ENCODE measurements around the gene FAM222A. TPM values are rescaled to one million over a fixed set of nuclear protein-coding genes. Genes with fewer than 3 reads are reported as not detected.

The FAM222A gene
- total RNA-seq, 2 experiments from 2014 or later = 0.20 to 0.38 TPM

- no peak overlapping the region for H3K4me3 Mint-ChIP-seq
- CTCF ChIA-PET = no interaction called here
- intact Hi-C loops (cut with micrococcal nuclease) = no loop called here
These were observed 4.7 kb upstream of the FAM222A start for GRCh38 chr12:109708939-109709338.

GRCh38 chr12:109709401-109709991, 4.1 kb upstream of the FAM222A start:
- H3K4me1 Mint-ChIP-seq (ENCODE audit: low read depth) = no peaks in the 10 kb centered on the region
- DNase-seq = no peak
- no peaks in the 10 kb centered on the region for H3K36me3 Mint-ChIP-seq (ENCODE audit: low read depth)
- no peaks in the 10 kb centered on the region for H3K9me3 Mint-ChIP-seq
- no peak overlapping the region for H3K4me3 Mint-ChIP-seq
- H3K27ac Mint-ChIP-seq = no peak overlapping the region
- intact Hi-C loops (cut with micrococcal nuclease) = no loop called here
- CTCF ChIA-PET = no interaction called here
- peaks cover 14% of the 10 kb centered on the region for H3K27me3 Mint-ChIP-seq (ENCODE audit: low read depth)

More at GRCh38 chr12:109708939-109709338, 4.7 kb upstream of the FAM222A start:
- Mint-ChIP-seq H3K4me1 (ENCODE audit: low read depth) (no peaks in the 10 kb centered on the region), H3K27ac (no peak overlapping the region), H3K9me3 (no peaks in the 10 kb centered on the region), H3K27me3 (ENCODE audit: low read depth) (peaks cover 14% of the 10 kb centered on the region), H3K36me3 (ENCODE audit: low read depth) (no peaks in the 10 kb centered on the region)
- DNase-seq = no peak

- intact Hi-C loops (cut with micrococcal nuclease) = loop anchor here (5.0 to 10.0 kb wide), 4 partner anchors 172 to 555 kb away; partner anchors contain the start of genes C12orf76 and GLTP
- H3K4me3 Mint-ChIP-seq = no peak overlapping the region
- no peaks in the 10 kb centered on the region for H3K36me3 Mint-ChIP-seq (ENCODE audit: low read depth)
- no peaks in the 10 kb centered on the region for H3K9me3 Mint-ChIP-seq
- DNase-seq = no peak
- CTCF ChIA-PET = no interaction called here
- peaks cover 2% of the 10 kb centered on the region for H3K4me1 Mint-ChIP-seq (ENCODE audit: low read depth)
- H3K27ac Mint-ChIP-seq = no peak overlapping the region
- H3K27me3 Mint-ChIP-seq (ENCODE audit: low read depth) = peaks cover 18% of the 10 kb centered on the region
These were observed 3.3 kb upstream of the FAM222A start for GRCh38 chr12:109710205-109710746.

GRCh38 chr12:109710747-109711595, 2.7 kb upstream of the FAM222A start:
- no peak for DNase-seq
- CTCF ChIA-PET = no interaction called here

GRCh38 chr12:109711596-109712461, 1.8 kb upstream of the FAM222A start:
- Mint-ChIP-seq H3K4me3 (no peak overlapping the region), H3K36me3 (ENCODE audit: low read depth) (no peaks in the 10 kb centered on the region), H3K9me3 (no peaks in the 10 kb centered on the region), H3K27me3 (ENCODE audit: low read depth) (peaks cover 30% of the 10 kb centered on the region), H3K27ac (no peak overlapping the region), H3K4me1 (ENCODE audit: low read depth) (peaks cover 2% of the 10 kb centered on the region)
- intact Hi-C loops (cut with micrococcal nuclease) = loop anchor here (2.0 to 10.0 kb wide), 5 partner anchors 170 to 557 kb away; partner anchors contain the start of genes C12orf76, GLTP and IFT81
- DNase-seq = no peak
- CTCF ChIA-PET = no interaction called here

More at GRCh38 chr12:109710747-109711595, 2.7 kb upstream of the FAM222A start:
- H3K27ac Mint-ChIP-seq = no peak overlapping the region
- H3K4me1 Mint-ChIP-seq (ENCODE audit: low read depth) = peaks cover 2% of the 10 kb centered on the region
- H3K9me3 Mint-ChIP-seq = no peaks in the 10 kb centered on the region
- H3K27me3 Mint-ChIP-seq (ENCODE audit: low read depth) = peaks cover 25% of the 10 kb centered on the region
- intact Hi-C loops (cut with micrococcal nuclease) = loop anchor here (5.0 to 10.0 kb wide), 4 partner anchors 171 to 556 kb away; partner anchors contain the start of genes C12orf76 and GLTP
- no peaks in the 10 kb centered on the region for H3K36me3 Mint-ChIP-seq (ENCODE audit: low read depth)
- H3K4me3 Mint-ChIP-seq = no peak overlapping the region

GRCh38 chr12:109714141-109714912, 702 bp downstream of the FAM222A start:
- H3K27ac Mint-ChIP-seq = no peak overlapping the region
- H3K4me1 Mint-ChIP-seq (ENCODE audit: low read depth) = peaks cover 2% of the 10 kb centered on the region
- intact Hi-C loops (cut with micrococcal nuclease) = loop anchor here (1.0 to 10.0 kb wide), 6 partner anchors 60 to 560 kb away; partner anchors contain the start of genes C12orf76, GLTP, KCTD10 and UBE3B
- DNase-seq = peak; percentile 43
- H3K9me3 Mint-ChIP-seq = no peaks in the 10 kb centered on the region
- peaks cover 39% of the 10 kb centered on the region for H3K27me3 Mint-ChIP-seq (ENCODE audit: low read depth)
- H3K4me3 Mint-ChIP-seq = peak overlapping the region; percentile 55
- H3K36me3 Mint-ChIP-seq (ENCODE audit: low read depth) = no peaks in the 10 kb centered on the region
- CTCF ChIA-PET = interaction anchor here (0.7 to 2.7 kb wide), 5 partner anchors 14 to 197 kb away, joined by 3 to 9 read pairs (median 3); partner anchors contain the start of gene MVK

- peaks cover 2% of the 10 kb centered on the region for H3K4me1 Mint-ChIP-seq (ENCODE audit: low read depth)
- H3K9me3 Mint-ChIP-seq = no peaks in the 10 kb centered on the region
- intact Hi-C loops (cut with micrococcal nuclease) = loop anchor here (1.0 to 10.0 kb wide), 6 partner anchors 60 to 560 kb away; partner anchors contain the start of genes C12orf76, GLTP, KCTD10 and UBE3B
- H3K4me3 Mint-ChIP-seq = peak overlapping the region; percentile 34
- CTCF ChIA-PET = interaction anchor here (1.0 to 2.7 kb wide), 3 partner anchors 14 to 197 kb away, joined by 3 to 9 read pairs (median 4); no protein-coding TSS in a partner anchor
- no peaks in the 10 kb centered on the region for H3K36me3 Mint-ChIP-seq (ENCODE audit: low read depth)
- H3K27me3 Mint-ChIP-seq (ENCODE audit: low read depth) = peaks cover 39% of the 10 kb centered on the region
- H3K27ac Mint-ChIP-seq = no peak overlapping the region
- no peak for DNase-seq
These were observed 1.3 kb downstream of the FAM222A start for GRCh38 chr12:109714913-109715244.

GRCh38 chr12:109715310-109716091, 1.9 kb downstream of the FAM222A start:
- Mint-ChIP-seq H3K36me3 (ENCODE audit: low read depth) (no peaks in the 10 kb centered on the region), H3K9me3 (no peaks in the 10 kb centered on the region), H3K27me3 (ENCODE audit: low read depth) (peaks cover 38% of the 10 kb centered on the region), H3K4me1 (ENCODE audit: low read depth) (peaks cover 2% of the 10 kb centered on the region), H3K27ac (no peak overlapping the region), H3K4me3 (peak overlapping the region; percentile 34)
- no peak for DNase-seq
- CTCF ChIA-PET = interaction anchor here (1.0 to 2.7 kb wide), 3 partner anchors 15 to 198 kb away, joined by 3 to 9 read pairs (median 4); no protein-coding TSS in a partner anchor
- intact Hi-C loops (cut with micrococcal nuclease) = loop anchor here (2.0 to 10.0 kb wide), 2 partner anchors 59 to 561 kb away; no protein-coding TSS in a partner anchor

GRCh38 chr12:109716092-109716479, 2.5 kb downstream of the FAM222A start:
- no peak overlapping the region for H3K4me3 Mint-ChIP-seq
- DNase-seq = no peak
- no peaks in the 10 kb centered on the region for H3K36me3 Mint-ChIP-seq (ENCODE audit: low read depth)
- peaks cover 2% of the 10 kb centered on the region for H3K4me1 Mint-ChIP-seq (ENCODE audit: low read depth)
- CTCF ChIA-PET = interaction anchor here (2.7 kb wide), 1 partner anchor 118 kb away, joined by 9 read pairs; no protein-coding TSS in a partner anchor
- intact Hi-C loops (cut with micrococcal nuclease) = loop anchor here (10.0 kb wide), 1 partner anchor 561 kb away; no protein-coding TSS in a partner anchor
- peaks cover 32% of the 10 kb centered on the region for H3K27me3 Mint-ChIP-seq (ENCODE audit: low read depth)
- no peaks in the 10 kb centered on the region for H3K9me3 Mint-ChIP-seq
- H3K27ac Mint-ChIP-seq = no peak overlapping the region

GRCh38 chr12:109716512-109717389, 3.1 kb downstream of the FAM222A start:
- H3K4me1 Mint-ChIP-seq (ENCODE audit: low read depth) = peaks cover 2% of the 10 kb centered on the region
- H3K4me3 Mint-ChIP-seq = no peak overlapping the region
- peaks cover 30% of the 10 kb centered on the region for H3K27me3 Mint-ChIP-seq (ENCODE audit: low read depth)
- intact Hi-C loops (cut with micrococcal nuclease) = loop anchor here (10.0 kb wide), 1 partner anchor 562 kb away; no protein-coding TSS in a partner anchor
- H3K36me3 Mint-ChIP-seq (ENCODE audit: low read depth) = no peaks in the 10 kb centered on the region
- CTCF ChIA-PET = interaction anchor here (2.7 kb wide), 1 partner anchor 119 kb away, joined by 9 read pairs; no protein-coding TSS in a partner anchor
- H3K9me3 Mint-ChIP-seq = no peaks in the 10 kb centered on the region
- no peak for DNase-seq
- no peak overlapping the region for H3K27ac Mint-ChIP-seq
